GM23248 (cell line): Measurements from ENCODE around the gene DNAAF9. TPM values are rescaled to one million over a fixed set of nuclear protein-coding genes. Genes with fewer than 3 reads are reported as not detected.
A peak's percentile ranks its signal among the peaks of the same experiment; 100 is the strongest.

Source experiments
- DNase-seq: peaks from one replicate; pipeline ENCODE4 v3.0.0-alpha.2; 2015
- H2AFZ ChIP-seq: fragments of 200-600 bp; sonication (generic); 2 replicates; pipeline ENCODE4 v1.6.1; 2016; ENCODE audit warnings: antibody characterized with exemption
- H3F3A ChIP-seq: fragments of 200-600 bp; sonication (generic); 2 replicates; pipeline ENCODE4 v1.6.1; 2016; ENCODE audit warnings: mild to moderate bottlenecking, antibody characterized with exemption, mixed run types; ENCODE audit not compliant: insufficient read depth
- H3K27ac ChIP-seq: fragments of 200-600 bp; sonication (generic); 2 replicates; pipeline ENCODE4 v1.5.1; 2016; ENCODE audit warnings: mild to moderate bottlenecking
- H3K27me3 ChIP-seq: fragments of 200-600 bp; sonication (generic); replicated peaks from 2 replicates; pipeline ENCODE4 v1.6.1; 2016; ENCODE audit warnings: mild to moderate bottlenecking; ENCODE audit not compliant: insufficient read depth
- H3K36me3 ChIP-seq: fragments of 200-600 bp; sonication (generic); 2 replicates; pipeline ENCODE4 v1.6.1; 2016; ENCODE audit warnings: low read depth, mild to moderate bottlenecking
- H3K4me1 ChIP-seq: fragments of 200-600 bp; sonication (generic); 2 replicates; pipeline ENCODE4 v1.6.1; 2016; ENCODE audit warnings: mild to moderate bottlenecking; ENCODE audit not compliant: insufficient read depth
- H3K4me2 ChIP-seq: fragments of 200-600 bp; sonication (generic); one replicate; pipeline ENCODE4 v1.6.1; 2016; ENCODE audit warnings: mild to moderate bottlenecking; ENCODE audit not compliant: unreplicated experiment
- H3K4me3 ChIP-seq: fragments of 200-600 bp; sonication (generic); 2 replicates; pipeline ENCODE4 v1.5.1; 2016; ENCODE audit warnings: mild to moderate bottlenecking
- H3K79me2 ChIP-seq: fragments of 200-600 bp; sonication (generic); 2 replicates; pipeline ENCODE4 v1.6.1; 2016; ENCODE audit warnings: mild to moderate bottlenecking; ENCODE audit not compliant: insufficient read depth
- H3K9ac ChIP-seq: fragments of 200-600 bp; sonication (generic); 2 replicates; pipeline ENCODE4 v1.6.1; 2016; ENCODE audit warnings: mild to moderate bottlenecking
- H3K9me2 ChIP-seq: fragments of 200-600 bp; sonication (generic); 2 replicates; pipeline ENCODE4 v1.6.1; 2016; ENCODE audit warnings: mixed run types, mild to moderate bottlenecking, moderate library complexity; ENCODE audit not compliant: insufficient read depth
- H3K9me3 ChIP-seq: fragments of 200-600 bp; sonication (generic); one replicate; pipeline ENCODE4 v1.6.1; 2017; ENCODE audit warnings: low read depth
- H4K20me1 ChIP-seq: fragments of 200-600 bp; sonication (generic); 2 replicates; pipeline ENCODE4 v1.6.0; 2016; ENCODE audit not compliant: insufficient read depth
- EZH2 ChIP-seq: fragments of 200-600 bp; sonication (generic); IDR thresholded peaks from 2 replicates; pipeline ENCODE4 v1.6.1; 2018; ENCODE audit warnings: antibody characterized with exemption, mild to moderate bottlenecking; ENCODE audit not compliant: insufficient read depth, poor library complexity, severe bottlenecking
- EZH2phosphoT487 ChIP-seq: fragments of 200-600 bp; sonication (generic); IDR thresholded peaks from 2 replicates; pipeline ENCODE4 v1.6.1; 2018; ENCODE audit warnings: antibody characterized with exemption, moderate library complexity, mild to moderate bottlenecking, low read depth; ENCODE audit not compliant: insufficient read depth
- WGBS, 2 experiments: methylation state at CpG; one replicate each; pipeline ENCODE4 v1.1.6; 2015 to 2017; ENCODE audit warnings: low lambda C conversion rate in 2 of 2, low coverage in 1 of 2; ENCODE audit errors: missing lambda C conversion rate in 2 of 2; 5-methylcytosine and 5-hydroxymethylcytosine counted together
- in situ Hi-C: fragments of 300-500 bp; cut with MboI; formaldehyde crosslinking; loops from 2 replicates; pipeline ENCODE4 v1.15.0; 2020
- polyA plus RNA-seq: library from polyadenylated mRNA; unstranded; fragments of >200 nt; fragmentation: Nextera tagmentation; extraction: Ambion mirVana; gene quantifications from 2 replicates; pipeline ENCODE4 v1.2.1, GENCODE V29; 2016
- total RNA-seq: library from RNA; depleted of rRNA; stranded (reverse); fragments of >200 nt; shearing (Covaris generic); gene quantifications from 2 replicates; pipeline ENCODE4 v1.2.3, GENCODE V29; 2014

DNAAF9 gene
- total and polyA plus RNA-seq, 2 experiments from 2014 or later: 4.6 to 12.4 TPM

DNA sequence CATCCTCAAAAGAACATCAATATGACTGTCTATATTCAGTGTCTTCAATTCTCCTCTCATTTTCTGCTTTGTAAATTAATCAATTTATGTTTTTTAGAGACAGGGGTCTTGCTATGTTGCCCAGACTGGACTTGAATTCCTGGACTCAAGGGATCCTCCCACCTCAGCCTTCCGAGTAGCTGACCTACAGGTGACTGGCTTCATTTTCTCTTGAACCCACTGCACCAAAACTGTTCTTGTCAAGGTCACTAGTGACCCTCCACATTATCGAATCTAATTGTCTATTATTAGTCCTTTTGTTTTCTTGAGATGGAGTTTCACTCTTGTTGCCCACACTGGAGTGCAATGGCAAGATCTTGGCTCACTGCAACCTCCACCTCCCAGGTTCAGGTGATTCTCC, 3.7 kb downstream of the DNAAF9 start:
- in situ Hi-C loops: no loop called here

DNA sequence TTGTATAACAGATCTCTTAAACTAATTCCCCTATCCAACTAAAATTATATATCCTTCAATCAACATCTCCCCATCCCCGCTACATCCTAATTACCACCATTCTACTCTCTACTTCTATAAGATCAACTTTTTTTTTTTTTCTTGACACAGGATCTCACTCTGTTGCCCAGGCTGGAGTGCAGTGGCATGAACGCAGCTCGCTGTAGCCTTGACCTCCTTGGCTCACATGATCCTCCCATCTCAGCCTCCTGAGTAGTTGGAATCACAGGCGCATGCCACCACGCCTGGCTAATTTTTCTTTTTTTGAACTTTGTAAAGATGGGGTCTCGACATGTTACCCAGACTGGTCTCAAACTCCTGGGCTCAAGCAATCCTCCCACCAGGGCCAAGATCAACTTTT, 5.0 kb downstream of the DNAAF9 start:
- Histone ChIP-seq H3K4me3 (no peak overlapping the region), H3F3A (peaks cover 30% of the 10 kb centered on the region), H3K79me2 (peaks cover 99% of the 10 kb centered on the region), H3K27ac (no peak overlapping the region), H3K4me2 (no peak overlapping the region), H3K9me3 (no peaks in the 10 kb centered on the region), H3K36me3 (no peaks in the 10 kb centered on the region), H4K20me1 (peaks cover 37% of the 10 kb centered on the region; the same call in 1 of the 2 replicates), H3K4me1 (peaks cover 30% of the 10 kb centered on the region), H3K27me3 (no peaks in the 10 kb centered on the region), H2AFZ (no peak overlapping the region), H3K9ac (no peak overlapping the region), H3K9me2 (no peaks in the 10 kb centered on the region)
- in situ Hi-C loops: no loop called here
- TF ChIP-seq EZH2: no peak
- TF ChIP-seq EZH2phosphoT487: no peak
- WGBS, 2 experiments: 91 to 98% methylated on average over 6 of the region's 6 CpGs
- no peak for DNase-seq

More for the DNA sequence above, 3.7 kb downstream of the DNAAF9 start:
- Histone ChIP-seq H3K27ac (no peak overlapping the region), H3K4me2 (no peak overlapping the region), H3K79me2 (peaks cover 92% of the 10 kb centered on the region), H2AFZ (no peak overlapping the region), H3K9me2 (no peaks in the 10 kb centered on the region), H3F3A (peaks cover 24% of the 10 kb centered on the region), H3K4me3 (no peak overlapping the region), H3K36me3 (no peaks in the 10 kb centered on the region), H3K9ac (no peak overlapping the region), H3K4me1 (peaks cover 20% of the 10 kb centered on the region), H3K27me3 (no peaks in the 10 kb centered on the region), H3K9me3 (no peaks in the 10 kb centered on the region), H4K20me1 (peaks cover 29% of the 10 kb centered on the region; the same call in 1 of the 2 replicates)
- TF ChIP-seq EZH2phosphoT487 (no peak), EZH2 (no peak)
- WGBS, 2 experiments: 98 to 100% methylated on average over 2 of the region's 2 CpGs
- DNase-seq: no peak

DNA sequence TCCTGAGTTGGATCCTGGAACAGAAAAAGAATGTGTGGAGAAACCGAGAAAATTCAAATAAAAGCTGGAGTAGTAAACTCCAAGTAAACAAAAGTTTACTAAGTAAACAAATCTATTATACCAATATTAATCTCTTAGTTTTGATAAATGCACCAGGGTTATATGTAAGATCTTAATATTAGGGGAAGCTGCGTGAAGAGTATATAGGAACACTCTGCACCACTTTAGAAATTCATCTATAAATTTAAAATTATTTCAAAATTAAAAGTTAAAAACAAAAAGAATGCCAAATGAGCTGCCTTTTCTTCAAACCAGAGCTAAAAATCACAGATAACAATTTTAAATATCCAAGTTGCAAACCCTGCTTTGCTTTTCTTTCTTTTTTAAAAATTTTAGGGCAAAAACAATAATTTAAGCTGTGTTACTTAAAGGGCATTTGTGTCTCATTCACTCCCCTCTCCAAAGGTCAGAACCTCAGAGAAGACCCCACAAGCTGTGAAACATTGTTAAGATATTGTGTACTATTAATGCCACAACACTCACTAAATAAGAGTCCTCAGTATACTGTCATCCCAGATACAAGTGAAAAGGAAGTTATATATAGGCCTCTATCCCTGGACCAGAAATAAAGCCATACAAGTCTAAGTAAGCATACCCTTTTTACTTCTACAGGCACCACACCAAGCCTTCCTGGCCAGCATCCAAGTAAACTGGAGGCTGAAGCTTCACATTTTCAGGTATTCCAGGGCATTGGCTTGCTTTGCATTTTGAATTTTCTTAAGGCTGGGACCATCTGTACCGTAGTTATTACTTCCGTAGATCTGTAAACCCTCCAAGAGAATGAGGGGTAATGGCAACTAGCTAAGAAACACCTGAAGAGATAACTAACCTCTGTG, 7.0 kb downstream of the DNAAF9 start:
- no peak for DNase-seq
- Histone ChIP-seq H3K4me1 (peaks cover 25% of the 10 kb centered on the region), H3K9me2 (no peaks in the 10 kb centered on the region), H3K27ac (no peak overlapping the region), H3K4me2 (no peak overlapping the region), H3K36me3 (no peaks in the 10 kb centered on the region), H2AFZ (no peak overlapping the region), H3F3A (peaks cover 30% of the 10 kb centered on the region), H3K27me3 (no peaks in the 10 kb centered on the region), H3K79me2 (peaks cover 100% of the 10 kb centered on the region), H3K9ac (no peak overlapping the region), H3K9me3 (no peaks in the 10 kb centered on the region), H4K20me1 (peaks cover 32% of the 10 kb centered on the region; the same call in 1 of the 2 replicates), H3K4me3 (no peak overlapping the region)
- 97 to 98% methylated on average over 4 of the region's 4 CpGs for WGBS, 2 experiments
- TF ChIP-seq EZH2 (no peak), EZH2phosphoT487 (no peak)
- in situ Hi-C loops: no loop called here

DNA sequence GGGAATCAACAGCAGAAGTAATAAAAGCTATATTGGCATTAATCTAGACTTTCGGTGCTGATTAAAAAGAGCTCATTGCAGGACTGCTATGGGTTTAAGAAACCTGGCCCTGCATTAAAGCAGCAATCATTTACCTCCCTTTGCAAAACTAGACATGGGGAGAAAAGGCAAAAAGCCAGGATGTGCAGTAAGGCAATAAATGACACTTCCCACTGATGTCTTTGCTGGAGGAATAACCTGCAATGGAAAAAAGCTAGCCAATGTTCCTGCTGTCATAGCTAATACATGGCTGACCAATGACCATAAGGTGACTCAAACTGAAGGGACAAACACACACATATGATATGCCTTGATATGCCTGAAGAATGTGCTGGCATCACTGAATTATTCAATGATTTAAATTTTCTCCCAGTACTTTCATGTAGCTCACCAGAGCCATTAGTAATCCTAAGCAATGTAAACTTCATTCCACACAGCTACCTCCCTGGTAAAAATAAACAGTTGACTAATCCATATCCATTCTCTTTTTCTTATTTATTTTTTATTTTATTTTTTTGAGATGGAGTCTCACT, 8.7 kb downstream of the DNAAF9 start:
- H4K20me1 ChIP-seq: 0 out of 2 replicates have a peak, but pooled peaks cover 23% of the 10 kb centered on the region
- 5 to 15% methylated on average over 1 of the region's 1 CpG for WGBS, 2 experiments
- no peak overlapping the region for H2AFZ ChIP-seq
- peaks cover 30% of the 10 kb centered on the region for H3F3A ChIP-seq
- H3K9ac ChIP-seq: no peak overlapping the region; the same call in 1 of the 2 replicates
- no peaks in the 10 kb centered on the region for H3K27me3 ChIP-seq
- no peak overlapping the region for H3K4me3 ChIP-seq
- H3K9me3 ChIP-seq: no peaks in the 10 kb centered on the region
- peak overlapping the region; percentile 18 for H3K4me2 ChIP-seq
- H3K79me2 ChIP-seq: peaks cover 100% of the 10 kb centered on the region
- peak; percentile 66 for DNase-seq
- H3K36me3 ChIP-seq: no peaks in the 10 kb centered on the region
- no peaks in the 10 kb centered on the region for H3K9me2 ChIP-seq
- peak overlapping the region; percentile 40 for H3K27ac ChIP-seq
- TF ChIP-seq EZH2phosphoT487: no peak
- no peak for TF ChIP-seq EZH2
- peaks cover 23% of the 10 kb centered on the region; the same call in 1 of the 2 replicates for H3K4me1 ChIP-seq
- in situ Hi-C loops: no loop called here
